K562 (cell line): ENCODE results near the gene ITPK1. TPM values are rescaled to one million over a fixed set of nuclear protein-coding genes. Genes with fewer than 3 reads are reported as not detected.

Experiments
- ATAC-seq: fragments of 200-7000 bp; cut with Tn5 transposase; 3 replicates; pipeline ENCODE4 v1.9.1; 2020; ENCODE audit warnings: moderate library complexity
- BruUV-seq: library from RNA; stranded (reverse); fragments of 400-500 nt; replicated peaks from 2 replicates; lab custom pipeline; 2021; lab: Mats Ljungman, UMichigan
- CTCF ChIA-PET: fragments of 300-600 bp; formaldehyde crosslinking; extraction: SDS; loops from one replicate; lab custom pipeline; 2021; ENCODE audit warnings: low intra/inter-chr PET ratio; lab: Yijun Ruan, JAX
- POLR2A ChIA-PET: fragments of 300-600, 350-650 bp; sonication (Branson Sonifier 250); formaldehyde crosslinking; extraction: SDS; loops from one replicate; lab custom pipeline; 2021; ENCODE audit warnings: antibody characterized with exemption, inconsistent platforms; lab: Yijun Ruan, JAX
- DNase-seq, 4 experiments: peaks; one replicate each; pipeline versions ENCODE4 v3.0.0 to v3.0.0-alpha.2; 2011 to 2018; ENCODE audit warnings: low spot score in 3 of 4, mixed read lengths in 3 of 4; ENCODE audit errors: extremely low read depth in 1 of 4
- FAIRE-seq: peaks from 2 replicates; lab custom pipeline; 2011; peaks lifted over from hg19 to GRCh38; lab: Jason Lieb, UNC
- H2AFZ ChIP-seq: 2 replicates; pipeline ENCODE4 v1.6.0; 2011; ENCODE audit warnings: low read depth, low read length, control low read depth, inconsistent platforms
- H3K27ac ChIP-seq: fragments of 200-600 bp; 3 replicates; pipeline ENCODE4 v1.8.0; 2011; ENCODE audit warnings: low read depth, mild to moderate bottlenecking, control low read depth, inconsistent platforms, low read length, moderate library complexity, mixed read lengths; ENCODE audit errors: extremely low read depth
- H3K27me3 ChIP-seq, 2 experiments: fragments of 300-600 bp in 1 of 2; 2 replicates in 1 of 2; 3 replicates in 1 of 2; pipeline versions ENCODE4 v1.6.0 to v1.8.0; 2011; ENCODE audit warnings: inconsistent platforms in 2 of 2, low read length in 2 of 2, mild to moderate bottlenecking in 1 of 2, mixed read lengths in 1 of 2, moderate library complexity in 1 of 2; ENCODE audit not compliant: control insufficient read depth in 2 of 2, insufficient read depth in 2 of 2
- H3K36me3 ChIP-seq: fragments of 300-600 bp; 3 replicates; pipeline ENCODE4 v1.8.0; 2011; ENCODE audit warnings: mild to moderate bottlenecking, low read length, inconsistent platforms; ENCODE audit not compliant: control insufficient read depth, insufficient read depth
- H3K4me1 ChIP-seq, 2 experiments: fragments of 200-600 bp in 1 of 2; replicated peaks in 1 of 2; 2 replicates in 1 of 2; 3 replicates in 1 of 2; pipeline versions ENCODE4 v1.5.1 to v1.8.0; 2011; ENCODE audit warnings: inconsistent platforms in 2 of 2, low read length in 2 of 2, mild to moderate bottlenecking in 1 of 2, mixed read lengths in 1 of 2, moderate library complexity in 1 of 2; ENCODE audit not compliant: control insufficient read depth in 2 of 2, insufficient read depth in 2 of 2
- H3K4me2 ChIP-seq: 2 replicates; pipeline ENCODE4 v1.6.1; 2011; ENCODE audit warnings: low read length, control low read depth, inconsistent platforms, mixed read lengths; ENCODE audit not compliant: insufficient read depth
- H3K4me3 ChIP-seq: fragments of 200-600 bp; sonication (generic), shearing (Covaris generic); 2 replicates; pipeline ENCODE4 v1.5.1; 2016; ENCODE audit warnings: control low read depth, inconsistent platforms
- H3K79me2 ChIP-seq: fragments of 200-600 bp; 3 replicates; pipeline ENCODE4 v1.8.0; 2011; ENCODE audit warnings: low read length, inconsistent platforms; ENCODE audit not compliant: control insufficient read depth, insufficient read depth
- H3K9ac ChIP-seq, 2 experiments: 2 replicates each; pipeline versions ENCODE4 v1.6.0 to v1.6.1; 2011; ENCODE audit warnings: low read depth in 2 of 2, low read length in 2 of 2, control low read depth in 1 of 2, inconsistent platforms in 1 of 2, mild to moderate bottlenecking in 1 of 2, mixed read lengths in 1 of 2; ENCODE audit not compliant: insufficient read depth in 1 of 2
- H3K9me1 ChIP-seq: one replicate; pipeline ENCODE4 v1.6.0; 2011; ENCODE audit warnings: inconsistent platforms, mild to moderate bottlenecking, low read length, moderate library complexity; ENCODE audit not compliant: control insufficient read depth, insufficient read depth
- H3K9me3 ChIP-seq: replicated peaks from 2 replicates; pipeline ENCODE4 v1.5.1; 2011; ENCODE audit warnings: low read depth, low read length, inconsistent platforms; ENCODE audit not compliant: control insufficient read depth, insufficient read depth
- H4K20me1 ChIP-seq: replicated peaks from 2 replicates; pipeline ENCODE4 v1.6.1; 2011; ENCODE audit warnings: low read length, inconsistent platforms, mixed read lengths; ENCODE audit not compliant: control insufficient read depth, insufficient read depth
- GABPB2 ChIP-seq: fragments of 250-450 bp; sonication (Bioruptor Pico); conservative IDR thresholded peaks from 2 replicates; pipeline ENCODE4 v1.5.1; 2021; ENCODE audit warnings: mild to moderate bottlenecking
- HMG20A ChIP-seq: fragments of 450-650 bp; formaldehyde crosslinking; conservative IDR thresholded peaks from 2 replicates; pipeline ENCODE4 v1.4.0; 2020; ENCODE audit warnings: mild to moderate bottlenecking, mixed read lengths
- MCM2 ChIP-seq: fragments of 450-650 bp; IDR thresholded peaks from 2 replicates; pipeline ENCODE4 v1.6.1; 2017; ENCODE audit warnings: low read depth, mild to moderate bottlenecking
- NFE2 ChIP-seq: IDR thresholded peaks from 2 replicates; pipeline ENCODE4 v1.6.1; 2014; ENCODE audit warnings: antibody characterized with exemption, low read depth
- NFE2L1 ChIP-seq: fragments of 450-650 bp; IDR thresholded peaks from 2 replicates; pipeline ENCODE4 v1.6.1; 2016; ENCODE audit warnings: missing genetic modification characterization, low read depth, mild to moderate bottlenecking, missing compliant biosample characterization, moderate library complexity, borderline replicate concordance
- POLR3A ChIP-seq: IDR thresholded peaks from 2 replicates; pipeline ENCODE4 v1.6.1; 2011; ENCODE audit warnings: borderline replicate concordance, mild to moderate bottlenecking, moderate library complexity; ENCODE audit not compliant: insufficient read length, insufficient read depth; ENCODE audit errors: extremely low read depth
- SNIP1 ChIP-seq: fragments of 450-650 bp; IDR thresholded peaks from 2 replicates; pipeline ENCODE4 v1.7.1; 2017; ENCODE audit warnings: low read depth, mild to moderate bottlenecking
- WHSC1 ChIP-seq: IDR thresholded peaks from one replicate; pipeline ENCODE4 v1.6.1; 2012; ENCODE audit warnings: low read length, control low read depth, inconsistent platforms
- ZNF764 ChIP-seq: fragments of 250-450 bp; sonication (Bioruptor Pico); IDR thresholded peaks from 2 replicates; pipeline ENCODE4 v1.4.0; 2020; ENCODE audit warnings: low read depth, mild to moderate bottlenecking, moderate library complexity
- WGBS: fragments of 100-300 bp; shearing (Covaris generic); methylation state at CpG from one replicate; pipeline ENCODE4 v1.1.6; 2016; ENCODE audit warnings: low coverage, mixed read lengths; ENCODE audit not compliant: insufficient coverage; ENCODE audit errors: missing lambda C conversion rate; 5-methylcytosine and 5-hydroxymethylcytosine counted together
- in situ Hi-C: fragments of 300-500 bp; cut with MboI; formaldehyde crosslinking; loops from 4 replicates; pipeline ENCODE4 v1.15.0; 2018; ENCODE audit warnings: inconsistent platforms, mixed read lengths
- intact Hi-C: fragments of 100-400 bp; cut with micrococcal nuclease; formaldehyde crosslinking; loops from 2 replicates; pipeline ENCODE4 v1.14.2; 2022
- polyA plus RNA-seq, 8 experiments: library from polyadenylated mRNA; depleted of rRNA in 4 of 8; stranded (reverse) in 5 of 8; unstranded in 3 of 8; fragments of >200 nt; fragmentation: Nextera tagmentation in 2 of 8; fragmentation: Illumina TruSeq in 1 of 8; extraction: Ambion mirVana in 2 of 8; extraction: Trizol in 1 of 8; gene quantifications; 2 replicates each; pipeline versions ENCODE4 v1.2.1 to v1.2.3, GENCODE V29; 2011 to 2014; ENCODE audit warnings: inconsistent platforms in 1 of 8, missing spikeins in 1 of 8
- total RNA-seq, 7 experiments: library from RNA; depleted of rRNA in 6 of 7; stranded (reverse); fragments of >200 nt in 6 of 7; fragmentation: Illumina TruSeq in 2 of 7; extraction: Trizol in 2 of 7; gene quantifications; 2 replicates each; pipeline versions ENCODE4 v1.2.1 to v1.2.3, GENCODE V29; 2011 to 2021; ENCODE audit warnings: low replicate concordance in 1 of 7
- TF ChIP-seq, protein P1 (sequence below): sonication (generic); formaldehyde crosslinking; IDR thresholded peaks from 2 replicates; pipeline ENCODE4 v1.8.1; 2023; ENCODE audit warnings: missing genetic modification reagents, mild to moderate bottlenecking, borderline replicate concordance
- TF ChIP-seq, protein P2 (sequence below): fragments of 250-450 bp; sonication (Bioruptor Pico); IDR thresholded peaks from 2 replicates; pipeline ENCODE4 v1.9.0; 2021; ENCODE audit warnings: mild to moderate bottlenecking
- TF ChIP-seq, protein P3 (sequence below): sonication (generic); formaldehyde crosslinking; IDR thresholded peaks from 2 replicates; pipeline ENCODE4 v1.8.1; 2023; ENCODE audit warnings: mild to moderate bottlenecking, missing genetic modification reagents, moderate library complexity

ITPK1 gene
- total and polyA plus RNA-seq, 9 of the 15 experiments (the other 6 are each of a cell fraction or from before 2014, with no cell fraction given): 1.2 to 39.2 (median 23.0) TPM

- TF ChIP-seq, protein P1, sequence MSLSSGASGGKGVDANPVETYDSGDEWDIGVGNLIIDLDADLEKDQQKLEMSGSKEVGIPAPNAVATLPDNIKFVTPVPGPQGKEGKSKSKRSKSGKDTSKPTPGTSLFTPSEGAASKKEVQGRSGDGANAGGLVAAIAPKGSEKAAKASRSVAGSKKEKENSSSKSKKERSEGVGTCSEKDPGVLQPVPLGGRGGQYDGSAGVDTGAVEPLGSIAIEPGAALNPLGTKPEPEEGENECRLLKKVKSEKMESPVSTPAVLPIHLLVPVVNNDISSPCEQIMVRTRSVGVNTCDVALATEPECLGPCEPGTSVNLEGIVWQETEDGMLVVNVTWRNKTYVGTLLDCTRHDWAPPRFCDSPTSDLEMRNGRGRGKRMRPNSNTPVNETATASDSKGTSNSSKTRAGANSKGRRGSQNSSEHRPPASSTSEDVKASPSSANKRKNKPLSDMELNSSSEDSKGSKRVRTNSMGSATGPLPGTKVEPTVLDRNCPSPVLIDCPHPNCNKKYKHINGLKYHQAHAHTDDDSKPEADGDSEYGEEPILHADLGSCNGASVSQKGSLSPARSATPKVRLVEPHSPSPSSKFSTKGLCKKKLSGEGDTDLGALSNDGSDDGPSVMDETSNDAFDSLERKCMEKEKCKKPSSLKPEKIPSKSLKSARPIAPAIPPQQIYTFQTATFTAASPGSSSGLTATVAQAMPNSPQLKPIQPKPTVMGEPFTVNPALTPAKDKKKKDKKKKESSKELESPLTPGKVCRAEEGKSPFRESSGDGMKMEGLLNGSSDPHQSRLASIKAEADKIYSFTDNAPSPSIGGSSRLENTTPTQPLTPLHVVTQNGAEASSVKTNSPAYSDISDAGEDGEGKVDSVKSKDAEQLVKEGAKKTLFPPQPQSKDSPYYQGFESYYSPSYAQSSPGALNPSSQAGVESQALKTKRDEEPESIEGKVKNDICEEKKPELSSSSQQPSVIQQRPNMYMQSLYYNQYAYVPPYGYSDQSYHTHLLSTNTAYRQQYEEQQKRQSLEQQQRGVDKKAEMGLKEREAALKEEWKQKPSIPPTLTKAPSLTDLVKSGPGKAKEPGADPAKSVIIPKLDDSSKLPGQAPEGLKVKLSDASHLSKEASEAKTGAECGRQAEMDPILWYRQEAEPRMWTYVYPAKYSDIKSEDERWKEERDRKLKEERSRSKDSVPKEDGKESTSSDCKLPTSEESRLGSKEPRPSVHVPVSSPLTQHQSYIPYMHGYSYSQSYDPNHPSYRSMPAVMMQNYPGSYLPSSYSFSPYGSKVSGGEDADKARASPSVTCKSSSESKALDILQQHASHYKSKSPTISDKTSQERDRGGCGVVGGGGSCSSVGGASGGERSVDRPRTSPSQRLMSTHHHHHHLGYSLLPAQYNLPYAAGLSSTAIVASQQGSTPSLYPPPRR (CRISPR knock-in tag): no peak
- TF ChIP-seq HMG20A (CRISPR knock-in tag) (no peak), GABPB2 (CRISPR knock-in tag) (no peak), WHSC1 (no peak)
- TF ChIP-seq, protein P2, sequence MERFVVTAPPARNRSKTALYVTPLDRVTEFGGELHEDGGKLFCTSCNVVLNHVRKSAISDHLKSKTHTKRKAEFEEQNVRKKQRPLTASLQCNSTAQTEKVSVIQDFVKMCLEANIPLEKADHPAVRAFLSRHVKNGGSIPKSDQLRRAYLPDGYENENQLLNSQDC: no peak
These were observed 66.4 kb downstream of the ITPK1 start (continued) for GRCh38 chr14:93049315-93049714.

GRCh38 chr14:93048843-93049242 is 66.9 kb downstream of the ITPK1 start:
- H4K20me1 ChIP-seq: 0 out of 2 replicates have a peak, but pooled peaks cover 4% of the 10 kb centered on the region
- H3K9me1 ChIP-seq: no peaks in the 10 kb centered on the region
- ChIA-PET CTCF (no interaction called here), POLR2A (no interaction called here)
- FAIRE-seq: no peak
- in situ Hi-C loops: no loop called here
- no peaks in the 10 kb centered on the region for H3K36me3 ChIP-seq
- no peak overlapping the region for H2AFZ ChIP-seq
- H3K9me3 ChIP-seq: no peaks in the 10 kb centered on the region
- intact Hi-C loops: no loop called here
- no peak for ATAC-seq
- DNase-seq: no peak
- H3K4me3 ChIP-seq: no peak overlapping the region
- peaks cover 30 to 33% of the 10 kb centered on the region in 2 experiments for H3K4me1 ChIP-seq
- H3K79me2 ChIP-seq: no peaks in the 10 kb centered on the region; the same call in 2 of the 3 replicates
- H3K27ac ChIP-seq: no peak overlapping the region
- no peak overlapping the region for H3K9ac ChIP-seq
- no TSS peak for BruUV-seq
- no peaks in the 10 kb centered on the region for H3K27me3 ChIP-seq
- no CpG with 5 or more reads among the region's 2 CpGs for WGBS
- H3K4me2 ChIP-seq: no peak overlapping the region
- TF ChIP-seq ZNF764: no peak
- no peak for TF ChIP-seq MCM2
- no peak for TF ChIP-seq NFE2L1 (tag)
- TF ChIP-seq SNIP1: no peak
- no peak for TF ChIP-seq POLR3A
- TF ChIP-seq, protein P3, sequence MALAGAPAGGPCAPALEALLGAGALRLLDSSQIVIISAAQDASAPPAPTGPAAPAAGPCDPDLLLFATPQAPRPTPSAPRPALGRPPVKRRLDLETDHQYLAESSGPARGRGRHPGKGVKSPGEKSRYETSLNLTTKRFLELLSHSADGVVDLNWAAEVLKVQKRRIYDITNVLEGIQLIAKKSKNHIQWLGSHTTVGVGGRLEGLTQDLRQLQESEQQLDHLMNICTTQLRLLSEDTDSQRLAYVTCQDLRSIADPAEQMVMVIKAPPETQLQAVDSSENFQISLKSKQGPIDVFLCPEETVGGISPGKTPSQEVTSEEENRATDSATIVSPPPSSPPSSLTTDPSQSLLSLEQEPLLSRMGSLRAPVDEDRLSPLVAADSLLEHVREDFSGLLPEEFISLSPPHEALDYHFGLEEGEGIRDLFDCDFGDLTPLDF (CRISPR knock-in tag): no peak
- TF ChIP-seq NFE2: no peak
